WTC11 (cell line): ENCODE measurements around the gene MED27. TPM values are rescaled to one million over a fixed set of nuclear protein-coding genes. Genes with fewer than 3 reads are reported as not detected.

Source experiments
- ATAC-seq: fragments of 200-7000 bp; cut with Tn5 transposase; 2 replicates; pipeline ENCODE4 v1.10.0; 2021; ENCODE audit warnings: mild to moderate bottlenecking, moderate library complexity
- CTCF ChIA-PET: fragments of 300-600 bp; sonication (Branson Sonifier 250); formaldehyde crosslinking; loops from one replicate; lab custom pipeline; 2021; ENCODE audit warnings: antibody characterized with exemption; lab: Charles Lee
- POLR2A ChIA-PET: fragments of 350-600 bp; sonication (Branson Sonifier 250); formaldehyde crosslinking; loops from one replicate; lab custom pipeline; 2021; ENCODE audit warnings: antibody characterized with exemption; lab: Charles Lee
- DNase-seq: peaks from one replicate; pipeline ENCODE4 v3.0.0; 2021; ENCODE audit warnings: low spot score
- H3K27ac Mint-ChIP-seq: 2 replicates; pipeline ENCODE4 v1.8.0; 2021; ENCODE audit warnings: mixed read lengths
- H3K27me3 Mint-ChIP-seq: 2 replicates; pipeline ENCODE4 v1.8.0; 2021; ENCODE audit warnings: low read depth, mild to moderate bottlenecking, moderate library complexity, mixed read lengths
- H3K36me3 Mint-ChIP-seq: 2 replicates; pipeline ENCODE4 v1.8.0; 2021; ENCODE audit warnings: mixed read lengths
- H3K4me1 Mint-ChIP-seq: 2 replicates; pipeline ENCODE4 v1.8.0; 2022; ENCODE audit warnings: mixed read lengths
- H3K4me3 Mint-ChIP-seq: 2 replicates; pipeline ENCODE4 v1.8.0; 2021; ENCODE audit warnings: mild to moderate bottlenecking, moderate library complexity, mixed read lengths
- H3K9me3 Mint-ChIP-seq: 2 replicates; pipeline ENCODE4 v1.8.0; 2021; ENCODE audit warnings: mixed read lengths
- AFF4 ChIP-seq: sonication (generic); formaldehyde crosslinking; IDR thresholded peaks from 2 replicates; pipeline ENCODE4 v1.8.1; 2023; ENCODE audit warnings: mild to moderate bottlenecking, missing genetic modification reagents, borderline replicate concordance
- ATF1 ChIP-seq: sonication (generic); formaldehyde crosslinking; IDR thresholded peaks from 2 replicates; pipeline ENCODE4 v1.8.1; 2023; ENCODE audit warnings: mild to moderate bottlenecking, moderate library complexity, missing genetic modification reagents
- ATF2 ChIP-seq: sonication (generic); formaldehyde crosslinking; IDR thresholded peaks from 2 replicates; pipeline ENCODE4 v1.8.1; 2022; ENCODE audit warnings: low read depth, missing genetic modification reagents, borderline replicate concordance
- CBFB ChIP-seq: sonication (generic); formaldehyde crosslinking; IDR thresholded peaks from 2 replicates; pipeline ENCODE4 v1.8.1; 2022; ENCODE audit warnings: mild to moderate bottlenecking, low read depth, missing genetic modification reagents
- CDX4 ChIP-seq: fragments of 250-450 bp; sonication (Bioruptor Pico); IDR thresholded peaks from 2 replicates; pipeline ENCODE4 v1.9.0; 2021; ENCODE audit warnings: moderate library complexity, mild to moderate bottlenecking, inconsistent platforms, borderline replicate concordance
- CTCF ChIP-seq: fragments of 200-600 bp; IDR thresholded peaks from 2 replicates; pipeline ENCODE4 v1.8.0; 2022; ENCODE audit warnings: antibody characterized with exemption
- E2F4 ChIP-seq: sonication (generic); formaldehyde crosslinking; IDR thresholded peaks from 2 replicates; pipeline ENCODE4 v1.8.1; 2022; ENCODE audit warnings: low read depth, mild to moderate bottlenecking, moderate library complexity, missing genetic modification reagents, borderline replicate concordance
- ETV6 ChIP-seq: sonication (generic); formaldehyde crosslinking; IDR thresholded peaks from 2 replicates; pipeline ENCODE4 v1.8.1; 2022; ENCODE audit warnings: mild to moderate bottlenecking, missing genetic modification reagents
- IRF2 ChIP-seq: sonication (generic); formaldehyde crosslinking; IDR thresholded peaks from 2 replicates; pipeline ENCODE4 v1.8.0; 2022; ENCODE audit warnings: low read depth, missing genetic modification reagents, borderline replicate concordance
- NFE2L1 ChIP-seq: sonication (generic); formaldehyde crosslinking; IDR thresholded peaks from 2 replicates; pipeline ENCODE4 v1.8.1; 2023; ENCODE audit warnings: missing genetic modification reagents
- NR1H2 ChIP-seq: sonication (generic); formaldehyde crosslinking; IDR thresholded peaks from 2 replicates; pipeline ENCODE4 v1.9.0; 2021; ENCODE audit warnings: mild to moderate bottlenecking, moderate library complexity, missing genetic modification reagents
- SOX15 ChIP-seq: fragments of 250-450 bp; sonication (Bioruptor Pico); IDR thresholded peaks from 2 replicates; pipeline ENCODE4 v1.9.0; 2021; ENCODE audit warnings: mild to moderate bottlenecking
- TP53 ChIP-seq: sonication (generic); formaldehyde crosslinking; IDR thresholded peaks from 2 replicates; pipeline ENCODE4 v1.8.1; 2023; ENCODE audit warnings: mild to moderate bottlenecking, missing genetic modification reagents
- ZNF219 ChIP-seq: sonication (generic); formaldehyde crosslinking; IDR thresholded peaks from 2 replicates; pipeline ENCODE4 v1.8.0; 2023; ENCODE audit warnings: missing genetic modification reagents, mild to moderate bottlenecking, borderline replicate concordance
- ZNF423 ChIP-seq: fragments of 250-450 bp; sonication (Bioruptor Pico); IDR thresholded peaks from 2 replicates; pipeline ENCODE4 v2.1.2; 2022; ENCODE audit warnings: mild to moderate bottlenecking, moderate library complexity
- total RNA-seq: library from RNA; stranded (reverse); gene quantifications from 3 replicates; pipeline ENCODE4 v1.2.3, GENCODE V29; 2021
- TF ChIP-seq, protein P1 (sequence below): sonication (generic); formaldehyde crosslinking; IDR thresholded peaks from 2 replicates; pipeline ENCODE4 v1.8.1; 2023; ENCODE audit warnings: mild to moderate bottlenecking, missing genetic modification reagents
- TF ChIP-seq, protein P2 (sequence below): fragments of 250-450 bp; sonication (Bioruptor Pico); IDR thresholded peaks from 2 replicates; pipeline ENCODE4 v1.9.0; 2021; ENCODE audit warnings: mild to moderate bottlenecking
- TF ChIP-seq, protein P3 (sequence below): fragments of 250-450 bp; sonication (Bioruptor Pico); conservative IDR thresholded peaks from 2 replicates; pipeline ENCODE4 v1.9.0; 2021; ENCODE audit warnings: mild to moderate bottlenecking

MED27 gene
- total RNA-seq, 1 experiment from 2014 or later, result 27.9 TPM

GRCh38 chr9:132006677-132007370 lies 72.8 kb downstream of the MED27 start:
- ChIA-PET POLR2A (no interaction called here), CTCF (interaction anchor here (1.0 kb wide), 1 partner anchor 168 kb away, joined by 3 read pairs; no protein-coding TSS in a partner anchor)
- ATAC-seq (peak; percentile 35; the same call in 1 of the 2 replicates), DNase-seq (no peak)
- Mint-ChIP-seq H3K36me3 (no peaks in the 10 kb centered on the region), H3K9me3 (no peaks in the 10 kb centered on the region), H3K4me3 (no peak overlapping the region), H3K27ac (peak overlapping the region; percentile 84), H3K4me1 (peaks cover 73% of the 10 kb centered on the region), H3K27me3 (no peaks in the 10 kb centered on the region)
- TF ChIP-seq IRF2 (no peak), NFE2L1 (CRISPR knock-in tag) (peak; percentile 13; the same call in 1 of the 2 replicates)

GRCh38 chr9:132005899-132006298 lies 73.8 kb downstream of the MED27 start:
- CTCF ChIA-PET, result interaction anchor here (1.0 kb wide), 1 partner anchor 167 kb away, joined by 3 read pairs; no protein-coding TSS in a partner anchor
- no peak for TF ChIP-seq CBFB (CRISPR knock-in tag)
- no peak for TF ChIP-seq ATF1 (CRISPR knock-in tag)
- no peak for TF ChIP-seq NFE2L1 (CRISPR knock-in tag)
- TF ChIP-seq SOX15 (CRISPR knock-in tag), result no peak
- no peak for TF ChIP-seq AFF4 (CRISPR knock-in tag)
- TF ChIP-seq, protein P1, sequence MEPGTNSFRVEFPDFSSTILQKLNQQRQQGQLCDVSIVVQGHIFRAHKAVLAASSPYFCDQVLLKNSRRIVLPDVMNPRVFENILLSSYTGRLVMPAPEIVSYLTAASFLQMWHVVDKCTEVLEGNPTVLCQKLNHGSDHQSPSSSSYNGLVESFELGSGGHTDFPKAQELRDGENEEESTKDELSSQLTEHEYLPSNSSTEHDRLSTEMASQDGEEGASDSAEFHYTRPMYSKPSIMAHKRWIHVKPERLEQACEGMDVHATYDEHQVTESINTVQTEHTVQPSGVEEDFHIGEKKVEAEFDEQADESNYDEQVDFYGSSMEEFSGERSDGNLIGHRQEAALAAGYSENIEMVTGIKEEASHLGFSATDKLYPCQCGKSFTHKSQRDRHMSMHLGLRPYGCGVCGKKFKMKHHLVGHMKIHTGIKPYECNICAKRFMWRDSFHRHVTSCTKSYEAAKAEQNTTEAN (CRISPR knock-in tag), result no peak
- TF ChIP-seq, protein P2, sequence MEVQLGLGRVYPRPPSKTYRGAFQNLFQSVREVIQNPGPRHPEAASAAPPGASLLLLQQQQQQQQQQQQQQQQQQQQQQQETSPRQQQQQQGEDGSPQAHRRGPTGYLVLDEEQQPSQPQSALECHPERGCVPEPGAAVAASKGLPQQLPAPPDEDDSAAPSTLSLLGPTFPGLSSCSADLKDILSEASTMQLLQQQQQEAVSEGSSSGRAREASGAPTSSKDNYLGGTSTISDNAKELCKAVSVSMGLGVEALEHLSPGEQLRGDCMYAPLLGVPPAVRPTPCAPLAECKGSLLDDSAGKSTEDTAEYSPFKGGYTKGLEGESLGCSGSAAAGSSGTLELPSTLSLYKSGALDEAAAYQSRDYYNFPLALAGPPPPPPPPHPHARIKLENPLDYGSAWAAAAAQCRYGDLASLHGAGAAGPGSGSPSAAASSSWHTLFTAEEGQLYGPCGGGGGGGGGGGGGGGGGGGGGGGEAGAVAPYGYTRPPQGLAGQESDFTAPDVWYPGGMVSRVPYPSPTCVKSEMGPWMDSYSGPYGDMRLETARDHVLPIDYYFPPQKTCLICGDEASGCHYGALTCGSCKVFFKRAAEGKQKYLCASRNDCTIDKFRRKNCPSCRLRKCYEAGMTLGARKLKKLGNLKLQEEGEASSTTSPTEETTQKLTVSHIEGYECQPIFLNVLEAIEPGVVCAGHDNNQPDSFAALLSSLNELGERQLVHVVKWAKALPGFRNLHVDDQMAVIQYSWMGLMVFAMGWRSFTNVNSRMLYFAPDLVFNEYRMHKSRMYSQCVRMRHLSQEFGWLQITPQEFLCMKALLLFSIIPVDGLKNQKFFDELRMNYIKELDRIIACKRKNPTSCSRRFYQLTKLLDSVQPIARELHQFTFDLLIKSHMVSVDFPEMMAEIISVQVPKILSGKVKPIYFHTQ (CRISPR knock-in tag), result no peak
- no peak for TF ChIP-seq ETV6 (CRISPR knock-in tag)
- no peak for TF ChIP-seq TP53 (CRISPR knock-in tag)
- no peak for TF ChIP-seq ATF2 (CRISPR knock-in tag)
- TF ChIP-seq CDX4 (CRISPR knock-in tag), result no peak
- TF ChIP-seq ZNF423 (CRISPR knock-in tag), result no peak
- TF ChIP-seq, protein P3, sequence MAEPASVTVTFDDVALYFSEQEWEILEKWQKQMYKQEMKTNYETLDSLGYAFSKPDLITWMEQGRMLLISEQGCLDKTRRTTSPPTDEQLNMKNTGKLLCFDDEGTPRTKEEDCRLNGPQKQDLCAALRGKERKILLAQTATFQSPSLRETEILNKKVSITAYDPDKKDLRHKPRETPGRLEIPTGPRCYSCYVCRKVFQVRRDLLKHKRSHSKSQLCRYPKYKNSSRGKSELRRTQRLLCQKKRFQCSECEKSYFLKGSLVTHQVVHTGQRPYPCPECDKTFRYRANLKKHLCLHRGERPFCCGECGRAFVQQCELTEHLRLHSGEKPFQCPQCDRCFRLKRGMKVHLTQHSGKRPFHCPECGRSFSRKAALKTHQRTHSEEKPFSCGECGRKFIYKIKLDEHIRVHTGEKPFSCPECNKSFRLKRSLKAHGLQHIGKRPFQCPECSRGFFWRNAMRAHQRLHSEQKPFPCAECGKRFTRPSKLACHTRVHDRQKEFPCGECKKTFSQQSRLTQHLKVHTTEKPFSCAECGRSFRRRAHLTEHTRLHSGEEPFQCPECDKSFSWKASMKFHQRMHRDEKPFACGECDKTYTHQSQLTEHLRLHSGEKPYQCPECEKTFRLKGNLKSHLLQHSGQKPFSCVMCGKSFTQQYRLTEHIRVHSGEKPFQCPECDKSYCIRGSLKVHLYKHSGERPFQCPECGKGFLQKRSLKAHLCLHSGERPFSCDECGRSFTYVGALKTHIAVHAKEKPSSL (CRISPR knock-in tag), result no peak
- TF ChIP-seq NR1H2 (CRISPR knock-in tag), result no peak
- TF ChIP-seq CTCF, result no peak
- TF ChIP-seq E2F4 (CRISPR knock-in tag), result no peak
- TF ChIP-seq ZNF219 (CRISPR knock-in tag), result no peak

More at GRCh38 chr9:132005899-132006298, 73.8 kb downstream of the MED27 start:
- ATAC-seq (no peak), DNase-seq (no peak)
- no peak overlapping the region for H3K4me3 Mint-ChIP-seq
- H3K36me3 Mint-ChIP-seq, result peaks cover 7% of the 10 kb centered on the region; the same call in 1 of the 2 replicates
- H3K4me1 Mint-ChIP-seq, result peaks cover 81% of the 10 kb centered on the region
- peaks cover 3% of the 10 kb centered on the region; the same call in 1 of the 2 replicates for H3K9me3 Mint-ChIP-seq
- peak overlapping the region; percentile 84 for H3K27ac Mint-ChIP-seq
- POLR2A ChIA-PET, result no interaction called here
- no peaks in the 10 kb centered on the region; the same call in 1 of the 2 replicates for H3K27me3 Mint-ChIP-seq
